BJ (cell line): ENCODE results near the gene TEX53. TPM values are rescaled to one million over a fixed set of nuclear protein-coding genes. Genes with fewer than 3 reads are reported as not detected.

Experiments used
- CTCF ChIA-PET: fragments of 350-600 bp; formaldehyde crosslinking; extraction: SDS; loops from one replicate; lab custom pipeline; 2021; ENCODE audit warnings: antibody characterized with exemption, inconsistent platforms; lab: Yijun Ruan, JAX
- POLR2A ChIA-PET: fragments of 300-600 bp; sonication (Branson Sonifier 250); formaldehyde crosslinking; extraction: SDS; loops from one replicate; lab custom pipeline; 2021; ENCODE audit warnings: antibody characterized with exemption; lab: Charles Lee
- DNase-seq: peaks from one replicate; pipeline ENCODE4 v3.0.0-alpha.2; 2011; ENCODE audit warnings: low read depth
- H3K27me3 ChIP-seq: 2 replicates; pipeline ENCODE4 v1.6.0; 2011; ENCODE audit warnings: low read length; ENCODE audit not compliant: control insufficient read depth, insufficient read depth
- H3K36me3 ChIP-seq: 2 replicates; pipeline ENCODE4 v1.5.1; 2011; ENCODE audit warnings: low read length; ENCODE audit not compliant: control insufficient read depth, insufficient read depth
- H3K4me3 ChIP-seq: 2 replicates; pipeline ENCODE4 v1.5.1; 2011; ENCODE audit warnings: low read depth, mild to moderate bottlenecking, control low read depth, low read length
- CTCF ChIP-seq: IDR thresholded peaks from 2 replicates; pipeline ENCODE4 v1.5.1; 2011; ENCODE audit warnings: low read depth, mild to moderate bottlenecking, control low read depth, inconsistent platforms, low read length, moderate library complexity; ENCODE audit not compliant: insufficient read depth
- polyA plus RNA-seq: library from polyadenylated mRNA; depleted of rRNA; stranded (reverse); fragments of >200 nt; gene quantifications from 2 replicates; pipeline ENCODE4 v1.2.3, GENCODE V29; 2011

Gene TEX53
- polyA plus RNA-seq, 1 experiment = not detected

- no peak for TF ChIP-seq CTCF
- H3K36me3 ChIP-seq = no peaks in the 10 kb centered on the region
- H3K27me3 ChIP-seq = no peaks in the 10 kb centered on the region
- no peak for DNase-seq
- no peak overlapping the region for H3K4me3 ChIP-seq
- POLR2A ChIA-PET = no interaction called here
- CTCF ChIA-PET = interaction anchor here (0.9 to 9.9 kb wide), 6 partner anchors 13 to 342 kb away, joined by 3 to 195 read pairs (median 13); no protein-coding TSS in a partner anchor
These were observed 17.4 kb upstream of the TEX53 start for GRCh38 chr9:114674798-114675540.

- Histone ChIP-seq H3K4me3 (no peak overlapping the region), H3K27me3 (no peaks in the 10 kb centered on the region), H3K36me3 (no peaks in the 10 kb centered on the region)
- CTCF ChIA-PET = interaction anchor here (0.9 to 9.9 kb wide), 5 partner anchors 12 to 343 kb away, joined by 3 to 195 read pairs (median 8); no protein-coding TSS in a partner anchor
- no peak for TF ChIP-seq CTCF
- POLR2A ChIA-PET = no interaction called here
- DNase-seq = no peak
These were observed 16.6 kb upstream of the TEX53 start for GRCh38 chr9:114674076-114674797.

GRCh38 chr9:114671605-114672004 is 14.0 kb upstream of the TEX53 start:
- H3K27me3 ChIP-seq = no peaks in the 10 kb centered on the region
- ChIA-PET POLR2A (no interaction called here), CTCF (interaction anchor here (1.4 to 5.9 kb wide), 5 partner anchors 9 to 266 kb away, joined by 4 to 17 read pairs (median 5); partner anchors contain the start of gene TEX48)
- TF ChIP-seq CTCF = no peak
- no peak overlapping the region for H3K4me3 ChIP-seq
- H3K36me3 ChIP-seq = no peaks in the 10 kb centered on the region
- DNase-seq = no peak

GRCh38 chr9:114669961-114670360 is 12.4 kb upstream of the TEX53 start:
- ChIA-PET CTCF (interaction anchor here (1.7 to 5.9 kb wide), 5 partner anchors 8 to 241 kb away, joined by 3 to 17 read pairs (median 8); partner anchors contain the start of gene TEX48), POLR2A (no interaction called here)
- H3K4me3 ChIP-seq = no peak overlapping the region
- H3K27me3 ChIP-seq = no peaks in the 10 kb centered on the region
- H3K36me3 ChIP-seq = no peaks in the 10 kb centered on the region
- DNase-seq = no peak
- TF ChIP-seq CTCF = no peak

- H3K27me3 ChIP-seq = no peaks in the 10 kb centered on the region
These were observed 10.5 kb upstream of the TEX53 start for GRCh38 chr9:114668146-114668545.

More at GRCh38 chr9:114668146-114668545, 10.5 kb upstream of the TEX53 start:
- no peak for DNase-seq
- no peak overlapping the region for H3K4me3 ChIP-seq
- POLR2A ChIA-PET = no interaction called here
- TF ChIP-seq CTCF = no peak
- CTCF ChIA-PET = interaction anchor here (1.0 to 5.9 kb wide), 4 partner anchors 13 to 340 kb away, joined by 3 to 17 read pairs (median 6); partner anchors contain the start of gene TEX48
- no peaks in the 10 kb centered on the region for H3K36me3 ChIP-seq
